Bronchial epithelial cell (primary cell): ENCODE results near the gene DISC1. TPM values are rescaled to one million over a fixed set of nuclear protein-coding genes. Genes with fewer than 3 reads are reported as not detected.

Experiments used
- DNase-seq: peaks from one replicate; pipeline ENCODE4 v3.0.0-alpha.2; 2010; ENCODE audit warnings: low read depth
- FAIRE-seq: peaks from 2 replicates; lab custom pipeline; 2011; peaks lifted over from hg19 to GRCh38; lab: Jason Lieb, UNC
- H3K27me3 ChIP-seq: 2 replicates; pipeline ENCODE4 v1.5.1; 2011; ENCODE audit warnings: low read length; ENCODE audit not compliant: control insufficient read depth, insufficient read depth
- H3K36me3 ChIP-seq: 2 replicates; pipeline ENCODE4 v1.5.1; 2011; ENCODE audit warnings: low read length; ENCODE audit not compliant: control insufficient read depth, insufficient read depth
- H3K4me3 ChIP-seq: 2 replicates; pipeline ENCODE4 v1.5.1; 2011; ENCODE audit warnings: mild to moderate bottlenecking, low read depth, low read length, control low read depth
- total RNA-seq: library from RNA; depleted of rRNA; stranded (reverse); fragments of >200 nt; gene quantifications from 2 replicates; pipeline ENCODE4 v1.2.1, GENCODE V29; 2014
- TF ChIP-seq, protein P1 (sequence below): IDR thresholded peaks from 2 replicates; pipeline ENCODE4 v1.5.1; 2011; ENCODE audit warnings: mild to moderate bottlenecking, moderate library complexity, low read length, control low read depth, inconsistent platforms; ENCODE audit not compliant: insufficient read depth, severe bottlenecking

Gene DISC1
- total RNA-seq, 1 donor from 2014 or later = 0.79 TPM

GRCh38 chr1:232044728-232045127 is 418.1 kb downstream of the DISC1 start:
- TF ChIP-seq, protein P1, sequence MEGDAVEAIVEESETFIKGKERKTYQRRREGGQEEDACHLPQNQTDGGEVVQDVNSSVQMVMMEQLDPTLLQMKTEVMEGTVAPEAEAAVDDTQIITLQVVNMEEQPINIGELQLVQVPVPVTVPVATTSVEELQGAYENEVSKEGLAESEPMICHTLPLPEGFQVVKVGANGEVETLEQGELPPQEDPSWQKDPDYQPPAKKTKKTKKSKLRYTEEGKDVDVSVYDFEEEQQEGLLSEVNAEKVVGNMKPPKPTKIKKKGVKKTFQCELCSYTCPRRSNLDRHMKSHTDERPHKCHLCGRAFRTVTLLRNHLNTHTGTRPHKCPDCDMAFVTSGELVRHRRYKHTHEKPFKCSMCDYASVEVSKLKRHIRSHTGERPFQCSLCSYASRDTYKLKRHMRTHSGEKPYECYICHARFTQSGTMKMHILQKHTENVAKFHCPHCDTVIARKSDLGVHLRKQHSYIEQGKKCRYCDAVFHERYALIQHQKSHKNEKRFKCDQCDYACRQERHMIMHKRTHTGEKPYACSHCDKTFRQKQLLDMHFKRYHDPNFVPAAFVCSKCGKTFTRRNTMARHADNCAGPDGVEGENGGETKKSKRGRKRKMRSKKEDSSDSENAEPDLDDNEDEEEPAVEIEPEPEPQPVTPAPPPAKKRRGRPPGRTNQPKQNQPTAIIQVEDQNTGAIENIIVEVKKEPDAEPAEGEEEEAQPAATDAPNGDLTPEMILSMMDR = no peak
- FAIRE-seq = no peak
- H3K27me3 ChIP-seq = no peaks in the 10 kb centered on the region
- DNase-seq = no peak
- H3K36me3 ChIP-seq = no peaks in the 10 kb centered on the region
- H3K4me3 ChIP-seq = no peak overlapping the region

- Histone ChIP-seq H3K36me3 (no peaks in the 10 kb centered on the region), H3K4me3 (no peak overlapping the region), H3K27me3 (no peaks in the 10 kb centered on the region)
- DNase-seq (peak; percentile 47), FAIRE-seq (no peak)
- TF ChIP-seq, protein P1 = no peak
Measured at GRCh38 chr1:232045139-232045994, 418.8 kb downstream of the DISC1 start.

DNA sequence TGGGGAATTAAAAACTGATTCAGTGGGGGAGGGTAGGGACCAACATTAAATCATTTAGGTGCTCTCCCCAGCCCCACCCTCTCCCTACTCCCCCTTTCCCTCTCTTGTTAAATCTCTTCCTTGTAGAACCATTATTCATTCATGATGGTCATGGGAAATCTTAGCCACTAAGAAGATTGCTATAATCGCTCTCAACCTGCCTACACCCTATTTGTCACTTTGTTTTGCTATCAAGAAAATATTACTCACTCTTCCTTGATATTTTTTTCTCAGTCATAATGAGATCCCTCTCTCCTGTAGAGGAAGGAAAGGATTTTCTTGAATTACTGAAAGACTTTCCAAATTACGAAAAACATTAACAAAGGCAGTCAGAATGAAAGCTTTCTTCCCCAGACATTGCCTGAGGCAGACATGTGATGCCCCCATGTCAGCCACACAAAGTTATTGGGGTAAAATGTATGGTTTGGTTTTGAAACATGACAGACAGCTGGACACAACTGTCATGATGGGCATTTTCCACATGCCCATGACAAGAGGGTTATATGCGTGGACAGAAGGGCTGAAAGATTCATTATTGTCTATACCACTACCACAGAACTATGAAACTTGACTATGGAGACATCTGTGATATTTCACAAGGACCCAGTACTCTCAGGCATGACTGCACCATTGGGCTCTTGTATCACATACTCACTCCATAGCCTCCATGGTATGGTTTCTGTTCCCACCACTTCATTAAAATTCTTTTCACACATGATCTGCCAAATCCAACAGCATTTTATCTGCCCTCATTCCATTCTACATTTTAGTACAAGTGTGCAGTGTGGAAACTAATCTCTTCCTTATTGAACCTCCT is 420.1 kb downstream of the DISC1 start:
- Histone ChIP-seq H3K27me3 (no peaks in the 10 kb centered on the region), H3K36me3 (no peaks in the 10 kb centered on the region), H3K4me3 (no peak overlapping the region)
- DNase-seq = peak; percentile 60
- peak; percentile 85 for FAIRE-seq
- TF ChIP-seq, protein P1 = no peak

- FAIRE-seq (no peak), DNase-seq (peak; percentile 10)
- Histone ChIP-seq H3K4me3 (no peak overlapping the region), H3K27me3 (no peaks in the 10 kb centered on the region), H3K36me3 (no peaks in the 10 kb centered on the region)
- TF ChIP-seq, protein P1 = peak; percentile 34
Measured at GRCh38 chr1:232047473-232047872, 420.9 kb downstream of the DISC1 start.

DNA sequence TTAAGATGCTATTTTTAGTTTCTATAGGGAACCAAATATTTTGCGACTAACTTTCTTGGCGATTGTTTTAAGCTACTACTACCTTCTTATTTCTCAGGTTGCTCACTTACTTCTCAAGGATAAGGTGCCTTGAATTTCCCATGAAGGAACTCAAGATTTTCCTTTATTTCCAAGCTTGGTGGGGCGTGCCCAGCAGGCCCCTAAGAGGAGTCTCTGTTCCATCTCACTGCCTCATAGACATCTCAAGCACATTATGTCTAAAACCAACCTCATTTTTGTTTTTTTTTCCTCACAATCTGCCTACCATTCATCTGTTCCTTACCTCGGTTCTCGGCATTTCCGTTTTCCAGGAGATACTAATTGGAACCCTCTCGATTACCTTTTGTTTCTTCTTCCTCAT is 421.9 kb downstream of the DISC1 start:
- DNase-seq = no peak
- Histone ChIP-seq H3K36me3 (no peaks in the 10 kb centered on the region), H3K27me3 (no peaks in the 10 kb centered on the region), H3K4me3 (no peak overlapping the region)
- TF ChIP-seq, protein P1 = no peak
- no peak for FAIRE-seq
